Stimulated activated CD8-positive, alpha-beta memory T cell treated with anti-CD3 and anti-CD28 coated beads, Interleukin-12 subunit alpha, Interleukin-12 subunit beta, amount 100 ng/mL, for 24 hours (primary cell): Measurements from ENCODE around the gene SERPINB5.

Experiments used
- DNase-seq: peaks from one replicate; pipeline ENCODE4 v3.0.0-alpha.2; 2020; ENCODE audit errors: extremely low read depth

The SERPINB5 gene

DNA sequence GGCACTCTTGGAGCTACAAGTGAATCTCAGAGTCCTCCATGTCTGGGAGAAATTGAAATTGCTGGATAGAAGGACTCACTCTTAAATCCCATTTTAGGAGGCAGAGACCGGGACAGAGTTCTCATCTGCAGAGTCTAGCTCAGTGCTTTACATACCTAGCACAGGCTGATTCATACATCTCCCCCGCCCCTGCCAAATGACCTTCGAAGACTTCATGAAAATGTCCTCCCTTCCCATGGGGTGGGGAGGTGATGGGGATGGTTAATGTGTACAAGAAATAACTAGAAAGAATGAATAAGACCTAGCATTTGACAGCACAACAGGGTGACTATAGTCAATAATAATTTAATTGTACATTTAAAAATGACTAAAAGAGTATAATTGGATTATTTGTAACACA is 8.2 kb upstream of the SERPINB5 start:
- no peak for DNase-seq

DNA sequence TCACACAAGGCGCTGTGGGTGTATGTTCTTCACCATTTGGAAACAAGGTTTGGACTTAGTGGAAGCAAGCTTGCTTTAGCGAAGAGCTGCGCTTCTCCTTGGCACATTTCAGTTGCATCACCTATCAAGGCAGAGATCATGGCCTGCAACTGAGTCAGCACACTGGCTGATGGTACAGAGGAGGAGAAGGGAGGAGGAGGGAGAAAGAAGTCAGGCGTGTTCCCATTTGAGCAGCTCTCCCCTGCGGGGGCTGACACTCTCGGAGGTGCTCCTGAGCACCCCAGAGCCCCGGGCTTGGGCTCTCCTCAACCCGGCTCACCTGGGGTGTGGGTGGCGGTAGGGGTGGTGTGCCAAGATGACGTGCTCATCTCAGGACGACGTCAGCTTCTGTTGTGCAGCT is 6.0 kb upstream of the SERPINB5 start:
- no peak for DNase-seq

DNA sequence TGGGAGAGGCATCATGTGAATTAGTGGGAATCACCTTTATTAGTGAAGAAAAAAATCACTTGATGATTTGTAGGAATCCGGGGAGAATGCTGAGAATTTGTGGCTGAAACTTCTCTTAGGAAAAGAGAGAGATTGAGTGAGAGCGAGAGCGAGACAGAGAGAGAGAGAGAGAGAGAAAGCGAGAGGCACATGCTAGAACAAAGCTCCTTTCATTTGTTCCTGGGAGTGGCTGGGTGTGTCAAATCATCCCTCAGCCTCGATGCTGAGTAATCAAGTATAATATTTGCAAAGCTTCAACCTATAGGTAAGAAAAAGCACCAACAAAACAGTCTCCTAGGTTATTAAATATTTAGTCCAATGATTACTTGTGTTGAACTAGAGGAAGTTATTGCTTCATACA is 4.4 kb upstream of the SERPINB5 start:
- DNase-seq, result no peak

DNA sequence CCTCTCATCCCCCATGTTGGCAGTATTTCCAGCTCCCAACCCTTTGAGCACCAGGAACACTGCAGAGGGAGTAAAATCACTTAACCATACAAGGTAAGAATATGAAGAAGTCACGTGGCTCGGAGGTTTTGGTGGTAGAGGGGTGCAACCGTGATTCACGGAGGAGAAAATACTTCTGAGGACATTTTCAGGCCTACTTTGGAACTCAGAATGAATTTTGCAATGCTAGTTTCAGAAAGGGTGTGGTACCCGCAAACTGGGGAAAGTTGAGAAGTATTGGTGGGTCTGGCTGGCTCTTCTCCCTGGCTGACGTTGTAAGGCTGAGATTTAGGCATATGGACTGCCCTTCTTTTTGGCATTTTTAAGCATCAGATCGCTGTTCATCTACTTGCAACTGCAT is 442 bp downstream of the SERPINB5 start:
- DNase-seq, result no peak

DNA sequence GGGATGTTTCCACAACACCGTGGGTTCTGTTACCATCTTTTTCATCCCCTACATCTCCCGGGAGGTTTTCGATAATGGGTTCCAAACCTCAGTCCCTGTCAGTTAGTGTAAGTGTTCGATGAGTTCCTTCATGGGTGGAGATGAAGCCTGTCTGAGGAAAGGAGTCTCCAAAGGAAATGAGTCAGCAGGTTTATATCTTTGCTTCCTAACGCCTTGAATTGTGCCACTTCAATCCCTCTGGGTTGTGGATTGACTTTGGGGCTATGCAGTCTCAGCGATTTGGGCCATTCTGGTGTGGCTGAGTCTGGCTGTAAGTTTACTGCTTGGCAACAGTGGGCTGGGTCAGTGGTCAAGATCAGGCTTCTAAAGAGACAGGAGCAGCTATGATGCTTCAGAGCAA is 1.2 kb downstream of the SERPINB5 start:
- no peak for DNase-seq

DNA sequence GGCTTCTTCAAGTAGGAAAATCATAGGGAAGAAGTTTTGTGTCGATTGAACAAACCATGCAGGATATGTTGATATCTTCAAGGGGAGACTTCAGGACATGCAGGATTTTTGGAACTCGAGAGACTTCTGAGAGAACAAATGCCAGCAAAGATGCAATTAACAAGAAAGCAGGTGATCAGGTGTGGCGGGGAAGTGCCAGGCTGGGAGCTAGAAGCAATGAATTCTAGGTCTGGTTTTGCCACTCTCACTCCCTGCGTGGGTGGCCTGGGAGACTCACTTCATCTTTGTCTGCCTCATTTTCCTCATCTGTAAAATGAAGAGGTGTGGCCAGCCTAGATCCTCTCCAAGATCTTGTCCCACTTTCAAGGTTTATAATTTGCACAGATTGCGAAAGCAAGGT is 3.1 kb downstream of the SERPINB5 start:
- DNase-seq, result no peak

DNA sequence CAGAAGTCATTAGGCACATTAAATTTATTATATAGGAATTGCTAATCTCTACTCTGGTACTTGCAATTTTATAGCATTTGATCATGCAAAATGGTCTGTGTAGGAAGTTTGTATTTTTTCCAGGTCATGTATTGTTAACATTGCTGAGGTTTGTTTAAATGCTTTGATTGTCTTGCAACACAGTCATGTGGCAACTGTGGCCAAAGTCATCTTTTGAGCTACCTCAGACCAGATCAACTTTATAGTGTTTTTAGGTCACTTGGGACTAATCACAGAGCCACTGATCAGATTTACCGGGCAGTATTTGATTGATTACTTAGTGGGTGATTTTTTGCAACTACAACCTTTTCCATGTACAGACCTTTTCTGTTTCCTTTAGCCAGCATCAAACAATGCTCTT is 3.7 kb downstream of the SERPINB5 start:
- DNase-seq, result no peak

- no peak for DNase-seq
Observed at GRCh38 chr18:63480915-63481314, 4.2 kb downstream of the SERPINB5 start.

DNA sequence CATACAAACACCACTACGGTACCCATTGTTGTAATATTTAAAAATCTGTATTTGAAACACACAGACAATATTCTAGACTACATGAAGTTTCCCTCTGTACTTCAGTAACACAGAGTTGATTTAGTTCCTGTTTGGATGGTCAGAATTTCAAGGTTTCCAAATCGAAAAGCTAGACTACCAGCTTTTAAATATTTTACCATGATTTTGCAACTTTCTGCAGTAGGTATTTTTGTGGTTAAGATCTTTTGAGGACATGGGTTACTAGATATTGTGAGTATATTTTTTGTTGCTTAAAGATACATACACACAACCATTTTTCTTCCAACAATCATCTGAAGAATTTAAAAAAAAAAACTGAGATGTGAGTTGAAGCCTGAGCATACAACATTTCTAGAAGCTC is 10.9 kb downstream of the SERPINB5 start:
- no peak for DNase-seq

DNA sequence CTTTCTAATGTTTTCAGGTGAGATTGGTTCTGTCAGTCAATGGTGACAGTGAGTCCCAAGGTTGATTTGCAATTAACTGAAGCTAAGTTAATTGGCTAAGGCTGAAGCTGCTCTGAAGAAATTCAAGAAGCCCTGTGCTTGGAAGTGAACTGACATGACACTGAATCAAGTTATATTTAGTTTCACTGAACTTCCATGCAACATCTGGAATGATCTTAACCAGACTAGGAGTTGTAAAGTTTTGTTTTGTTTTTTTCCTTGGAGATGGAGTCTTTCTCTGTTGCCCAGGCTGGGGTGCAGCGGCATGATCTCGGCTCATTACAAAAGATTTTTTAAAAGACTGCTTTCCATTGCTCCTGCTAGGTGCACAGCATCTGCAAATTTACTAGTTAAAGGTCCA is 11.4 kb downstream of the SERPINB5 start:
- DNase-seq, result no peak

- no peak for DNase-seq
Observed at GRCh38 chr18:63492851-63493250, 16.1 kb downstream of the SERPINB5 start.

DNA sequence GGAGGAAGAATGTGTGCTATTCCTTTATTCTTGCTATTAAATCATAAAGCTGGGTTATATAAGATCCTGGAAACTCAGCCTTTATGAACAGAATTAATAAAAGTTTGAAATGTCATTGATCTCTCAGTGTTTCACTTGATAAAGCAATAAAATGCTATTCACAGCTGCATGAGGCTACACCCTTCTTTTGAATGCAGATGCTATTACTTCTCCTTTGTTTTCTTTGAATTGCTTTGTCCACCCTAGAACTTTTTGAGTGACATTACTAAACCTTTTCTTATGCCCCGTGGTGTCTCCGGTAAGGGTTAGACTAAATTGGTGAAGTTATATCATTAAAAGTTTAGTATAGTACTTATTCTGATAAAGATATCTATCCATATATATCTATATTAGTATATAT is 18.9 kb downstream of the SERPINB5 start:
- DNase-seq, result no peak

- no peak for DNase-seq
Observed at GRCh38 chr18:63505566-63506335, 29.0 kb downstream of the SERPINB5 start.

DNA sequence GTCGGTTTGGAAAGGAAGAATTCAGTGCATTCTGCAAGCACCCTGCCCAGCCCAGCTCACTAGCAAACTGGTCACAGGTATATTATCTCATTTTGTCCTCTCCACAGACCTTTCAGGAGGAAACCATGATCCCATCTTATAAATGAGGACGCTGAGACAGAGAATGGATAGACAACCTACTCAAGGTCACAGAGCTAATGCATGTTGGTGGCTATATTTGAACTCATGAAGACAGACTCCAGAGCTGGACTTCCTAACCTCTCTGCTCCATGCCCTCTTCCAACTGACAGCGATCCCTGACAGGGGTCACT is 29.5 kb downstream of the SERPINB5 start:
- no peak for DNase-seq

- no peak for DNase-seq
Observed at GRCh38 chr18:63508596-63508995, 31.8 kb downstream of the SERPINB5 start.

- DNase-seq, result no peak
Observed at GRCh38 chr18:63511285-63511684, 34.5 kb downstream of the SERPINB5 start.

DNA sequence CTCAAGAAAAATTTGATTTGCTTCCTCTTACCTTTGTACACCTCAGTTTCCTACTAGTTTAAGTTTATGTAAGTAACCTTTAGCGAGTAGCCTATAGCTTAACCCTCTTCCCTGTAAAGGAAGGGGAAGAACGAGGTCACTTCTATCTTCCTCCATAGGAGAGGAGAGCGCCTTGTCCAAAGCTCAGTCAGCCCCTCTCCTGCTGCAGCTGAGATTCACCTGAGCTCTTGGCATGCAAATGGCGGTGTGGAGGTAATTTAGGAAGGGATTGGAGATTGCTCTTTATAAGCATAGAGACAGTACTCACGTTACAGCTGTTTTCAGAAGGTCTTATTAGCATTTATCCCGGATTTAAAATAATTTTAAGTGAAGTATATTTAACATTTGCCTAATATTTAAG is 37.6 kb downstream of the SERPINB5 start:
- DNase-seq, result no peak

DNA sequence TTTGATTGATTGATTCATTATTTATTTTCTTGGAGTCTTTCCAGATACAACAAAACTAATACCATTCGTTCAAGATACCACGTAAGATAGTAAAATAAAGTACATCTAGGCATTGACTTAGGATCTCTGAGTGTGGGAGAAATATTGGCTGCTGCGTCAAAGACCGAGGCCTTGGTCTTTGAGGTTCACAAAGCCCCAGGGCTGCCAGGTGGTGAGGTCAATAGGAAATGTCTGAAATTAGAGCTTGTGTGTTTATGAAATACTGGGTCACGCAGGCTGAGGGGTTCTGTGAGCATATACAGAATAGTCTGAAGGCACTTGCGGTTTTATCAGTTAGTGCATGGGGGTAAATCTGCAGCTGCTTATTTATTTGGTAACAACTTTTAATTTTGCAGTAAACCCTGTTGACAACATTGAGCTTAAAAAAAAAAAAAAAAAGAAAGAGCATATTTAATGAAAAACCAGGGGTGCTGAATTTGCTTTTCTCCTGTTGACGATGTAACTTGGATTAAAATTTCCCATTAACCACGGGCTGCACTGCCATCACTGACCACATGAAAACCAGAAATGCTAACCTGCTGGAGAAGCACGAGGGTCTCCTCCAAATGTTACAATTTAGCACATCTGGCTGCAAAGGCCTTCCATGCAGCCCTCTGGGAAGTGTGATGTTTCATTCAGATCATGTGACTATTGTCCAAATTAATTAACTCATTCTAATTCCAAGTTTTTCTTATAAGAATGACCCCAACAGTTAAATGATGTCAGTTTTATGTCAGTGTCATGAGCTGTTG is 38.3 kb downstream of the SERPINB5 start:
- DNase-seq, result no peak

DNA sequence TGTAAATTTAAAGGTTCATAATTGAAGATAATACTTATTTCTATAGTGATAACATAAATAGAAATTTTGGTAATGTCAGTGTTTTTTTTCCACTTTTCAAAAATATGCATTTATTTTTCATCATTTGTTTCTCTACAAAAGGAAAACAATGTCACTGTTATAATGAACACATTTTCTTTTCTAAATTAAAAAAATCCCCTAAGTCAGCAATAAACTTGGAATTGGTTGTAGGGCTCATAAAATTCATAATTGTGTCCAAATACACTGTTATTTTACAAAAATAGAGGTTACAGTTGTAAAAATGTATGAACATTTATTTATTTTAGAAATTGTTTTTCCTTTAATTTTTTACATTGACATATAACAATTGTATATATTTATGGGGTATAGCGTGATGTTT is 39.0 kb downstream of the SERPINB5 start:
- DNase-seq, result no peak

GRCh38 chr18:63518178-63519012 is 41.6 kb downstream of the SERPINB5 start:
- DNase-seq, result peak; percentile 7

DNA sequence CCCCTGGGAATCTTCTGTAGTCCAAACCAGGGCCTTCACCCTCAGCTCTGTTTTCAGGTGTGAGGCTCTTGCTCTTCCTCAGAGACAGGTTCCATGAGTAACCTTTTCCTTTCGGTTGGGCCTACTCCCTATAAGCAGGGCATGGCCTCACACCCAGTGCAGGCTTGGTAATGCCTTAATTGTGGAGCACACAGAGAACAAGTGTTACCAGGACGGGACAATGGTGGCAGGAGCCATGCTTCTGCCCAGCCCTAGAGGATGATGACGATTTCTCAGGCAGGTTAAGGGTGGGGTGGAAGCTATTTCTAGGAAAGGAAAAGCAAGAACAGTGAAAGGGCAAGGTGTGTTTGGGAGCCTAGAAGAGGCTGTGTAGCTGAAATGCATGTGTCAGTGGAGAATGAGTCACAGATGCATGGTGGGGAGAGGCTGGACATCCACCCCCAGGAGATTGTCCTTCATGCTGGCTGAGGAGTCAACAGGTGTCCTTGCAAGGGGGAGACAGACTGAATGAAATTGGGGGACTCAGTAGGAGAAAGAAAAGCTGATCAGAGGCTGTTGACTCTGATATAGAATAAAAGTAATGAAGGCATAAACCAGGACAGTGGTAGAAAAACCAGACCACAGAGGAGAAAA is 43.4 kb downstream of the SERPINB5 start:
- DNase-seq, result no peak

GRCh38 chr18:63523660-63524059 is 46.9 kb downstream of the SERPINB5 start:
- no peak for DNase-seq
